H54 (cell line): ENCODE data around the gene ICE1.

Source experiments
- DNase-seq: peaks from one replicate; pipeline ENCODE4 v3.0.0; 2011; ENCODE audit warnings: low spot score, mixed read lengths; ENCODE audit not compliant: insufficient read length
- FAIRE-seq: peaks from 3 replicates; lab custom pipeline; 2011; peaks lifted over from hg19 to GRCh38; lab: Jason Lieb, UNC
- POLR2A ChIP-seq: IDR thresholded peaks from 2 replicates; pipeline ENCODE4 v1.6.1; 2011; ENCODE audit warnings: low read depth, mild to moderate bottlenecking, low read length

ICE1 gene

DNA sequence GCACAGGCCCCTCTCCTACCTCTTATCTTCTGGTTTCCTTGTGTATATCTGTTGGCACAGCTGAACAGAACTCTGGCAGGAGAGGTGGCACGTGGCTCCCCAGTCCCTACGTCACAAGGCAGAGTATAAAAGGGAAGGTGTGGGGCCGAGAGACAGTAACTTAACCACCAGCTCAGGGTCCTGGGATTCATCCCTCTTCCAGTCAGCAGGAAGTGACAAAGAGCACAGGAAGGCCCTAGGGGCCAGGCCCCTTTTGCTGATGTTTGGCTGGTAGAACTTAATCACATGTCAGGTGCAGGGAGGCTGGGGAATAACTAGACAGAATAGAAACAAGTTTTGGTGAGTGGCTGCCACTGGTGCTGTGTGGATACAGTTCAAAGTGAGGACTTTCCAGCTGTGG is 4.5 kb upstream of the ICE1 start:
- no peak for FAIRE-seq

GRCh38 chr5:5418764-5419163 is 3.7 kb upstream of the ICE1 start:
- no peak for DNase-seq
- no peak for TF ChIP-seq POLR2A
- no peak for FAIRE-seq

More for the DNA sequence above, 4.5 kb upstream of the ICE1 start:
- no peak for TF ChIP-seq POLR2A
- no peak for DNase-seq

- peak; percentile 80 for FAIRE-seq
- no peak for TF ChIP-seq POLR2A
- DNase-seq, result peak; percentile 57
These were observed 2.9 kb upstream of the ICE1 start for GRCh38 chr5:5419291-5420210.

- FAIRE-seq (no peak), DNase-seq (no peak)
- no peak for TF ChIP-seq POLR2A
These were observed 2.2 kb upstream of the ICE1 start for GRCh38 chr5:5420251-5420650.

- DNase-seq, result no peak
- no peak for TF ChIP-seq POLR2A
- no peak for FAIRE-seq
These were observed 1.1 kb upstream of the ICE1 start for GRCh38 chr5:5421149-5421960.

DNA sequence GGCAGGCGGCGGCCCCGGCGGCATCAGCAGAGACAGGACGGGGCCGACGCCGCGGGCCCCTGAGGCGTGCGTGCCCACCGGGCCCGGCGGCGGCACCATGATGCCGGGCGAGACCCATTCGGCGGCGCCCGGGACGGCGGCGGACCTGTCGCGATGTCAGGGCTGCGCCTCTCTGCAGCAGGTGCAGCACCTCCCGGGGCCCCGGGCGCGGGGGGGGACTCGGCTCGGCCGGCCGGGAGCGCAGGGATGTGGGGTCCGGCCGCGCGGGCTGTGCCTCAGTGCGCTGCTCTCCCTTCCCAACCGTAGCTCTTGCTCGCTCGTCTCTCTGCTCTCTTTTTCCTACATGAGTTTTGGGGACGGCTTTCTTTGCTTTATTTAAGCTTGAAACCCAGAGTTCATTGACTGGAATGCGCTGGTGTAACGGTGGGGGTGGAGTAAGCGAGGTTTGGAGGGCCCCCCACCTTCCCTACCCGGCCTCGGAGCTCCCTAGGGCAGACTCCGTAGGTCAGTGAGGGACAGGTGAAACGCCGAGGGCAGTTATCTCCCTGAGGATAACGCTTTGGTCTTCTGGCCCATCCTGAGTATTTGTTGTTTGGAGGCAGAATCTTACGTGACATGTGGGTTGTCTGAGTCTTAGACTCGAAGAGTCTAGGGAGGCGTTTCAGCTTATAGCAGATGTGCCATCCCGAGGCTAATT is 490 bp downstream of the ICE1 start:
- no peak for FAIRE-seq
- TF ChIP-seq POLR2A, result no peak
- DNase-seq, result no peak

DNA sequence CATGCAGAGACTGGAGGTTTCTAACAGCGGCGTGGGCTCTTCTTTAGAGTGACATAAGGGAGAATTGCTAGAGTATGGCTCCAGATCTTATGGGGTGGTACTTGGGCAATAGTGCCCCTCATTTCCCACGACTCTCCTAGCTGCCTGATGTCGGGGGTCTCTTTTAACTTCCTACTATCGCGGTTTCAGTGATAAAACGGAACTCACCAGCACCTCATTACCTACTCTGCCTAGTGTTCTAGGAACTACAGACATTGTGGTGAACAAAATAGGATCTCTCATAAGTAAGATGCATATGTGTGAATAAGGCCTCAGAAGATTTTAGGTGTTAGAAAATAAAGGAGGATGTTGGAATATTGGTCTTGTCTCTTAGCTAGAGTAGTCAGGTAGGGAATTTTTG is 1.1 kb downstream of the ICE1 start:
- DNase-seq (no peak), FAIRE-seq (no peak)
- TF ChIP-seq POLR2A, result no peak

GRCh38 chr5:5424736-5425135 is 2.3 kb downstream of the ICE1 start:
- FAIRE-seq (no peak), DNase-seq (no peak)
- no peak for TF ChIP-seq POLR2A

DNA sequence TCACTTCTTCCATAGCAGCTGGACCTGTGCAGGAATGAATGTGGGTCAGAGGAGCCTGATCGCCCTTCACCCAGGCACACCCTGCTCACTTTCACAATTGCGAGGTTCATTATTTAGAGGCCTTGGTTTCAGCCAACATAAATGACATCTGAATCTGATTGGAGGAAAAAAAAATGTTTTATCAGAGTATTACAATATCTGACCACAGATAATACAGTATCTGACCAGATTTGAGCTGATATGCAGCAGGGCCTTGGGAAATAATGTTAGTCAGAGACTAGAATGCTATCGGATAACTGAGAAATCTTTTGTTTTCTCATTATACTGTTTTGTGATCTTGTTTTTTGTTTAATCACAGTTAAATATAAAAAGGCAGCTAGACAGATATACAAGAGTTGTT is 7.7 kb downstream of the ICE1 start:
- DNase-seq, result no peak
- TF ChIP-seq POLR2A, result no peak
- no peak for FAIRE-seq

DNA sequence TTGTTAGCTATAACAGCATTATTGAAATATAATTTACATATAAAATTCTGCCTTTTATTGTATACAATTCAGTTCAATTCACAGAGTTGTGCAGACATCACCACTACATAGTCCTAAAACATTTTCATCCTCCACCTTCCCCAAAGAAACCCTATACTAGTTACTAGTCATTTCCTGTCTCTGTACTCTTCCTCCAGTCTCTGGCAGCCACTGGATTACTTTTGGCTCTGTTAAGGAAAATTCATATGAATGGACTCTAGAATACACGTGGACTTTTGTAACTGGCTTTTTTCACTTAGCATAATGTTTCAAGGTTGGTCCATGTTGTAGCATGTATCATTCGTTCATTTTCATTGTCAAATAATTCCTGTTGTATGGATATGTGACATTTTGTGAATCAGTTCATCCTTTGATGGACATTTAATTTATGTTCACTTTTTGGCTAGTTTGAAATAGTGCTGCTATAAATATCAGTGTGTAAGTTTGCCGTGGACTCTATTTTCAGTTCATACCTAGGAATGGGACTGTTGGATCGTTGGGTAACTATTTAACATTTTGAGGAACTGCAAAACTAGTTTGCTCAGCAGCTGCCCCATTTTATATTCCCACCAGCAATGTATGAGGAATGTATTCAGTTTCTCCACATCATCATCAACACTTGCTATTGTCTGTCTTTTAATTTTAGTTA is 9.7 kb downstream of the ICE1 start:
- FAIRE-seq (peak; percentile 98), DNase-seq (no peak)
- no peak for TF ChIP-seq POLR2A

- no peak for DNase-seq
- no peak for FAIRE-seq
- no peak for TF ChIP-seq POLR2A
These were observed 13.8 kb downstream of the ICE1 start for GRCh38 chr5:5436203-5436760.

DNA sequence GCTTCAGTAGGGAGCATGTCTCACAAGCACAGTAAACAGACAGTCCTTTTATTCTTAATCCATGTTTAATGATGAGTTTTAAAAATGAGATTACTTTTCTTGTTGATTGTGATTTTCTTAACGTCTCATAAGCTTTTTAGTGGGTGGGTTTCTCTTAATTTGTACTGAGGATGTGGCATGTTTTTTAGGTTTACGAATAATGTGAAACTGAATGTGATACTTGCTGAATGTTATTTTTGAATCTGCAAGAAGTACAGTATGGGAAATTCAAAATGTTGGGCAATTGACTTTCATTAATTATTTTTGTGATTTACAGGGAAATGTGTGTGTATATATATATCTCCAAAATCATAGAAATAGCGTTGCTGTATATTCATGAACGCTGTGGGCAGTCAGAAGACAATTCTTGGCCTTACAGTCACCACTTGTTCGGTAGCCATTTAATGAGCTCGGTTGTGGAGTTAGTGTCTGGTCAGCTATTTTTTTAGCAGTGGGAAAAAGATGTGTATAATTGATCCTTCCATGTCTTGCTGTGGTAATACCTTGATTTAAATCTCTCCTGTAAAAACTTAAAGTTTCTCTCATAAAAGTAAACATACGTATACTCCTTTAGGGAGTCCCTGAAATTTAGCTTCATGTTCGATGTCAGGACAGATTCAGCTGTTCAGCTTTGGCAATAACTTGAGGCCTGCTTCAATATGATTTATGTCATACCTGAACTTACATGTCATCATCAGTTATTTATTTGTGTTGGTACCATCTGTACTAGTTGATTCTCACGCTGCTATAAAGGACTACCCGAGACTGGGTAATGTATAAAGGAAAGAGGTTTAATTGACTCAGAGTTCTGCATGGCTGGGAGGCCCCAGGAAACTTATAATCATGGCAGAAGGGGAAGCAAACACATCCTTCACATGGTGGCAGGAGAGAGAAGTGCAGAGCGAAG is 15.0 kb downstream of the ICE1 start:
- FAIRE-seq (peak; percentile 75), DNase-seq (no peak)
- TF ChIP-seq POLR2A, result no peak
